Measurements from ENCODE around the gene FRMD5. TPM values are rescaled to one million over a fixed set of nuclear protein-coding genes. Genes with fewer than 3 reads are reported as not detected.
A peak's percentile ranks its signal among the peaks of the same experiment; 100 is the strongest.

FRMD5 gene
- total RNA-seq, 4 donors from 2014 or later = 0.40 to 1.5 (median 1.1) TPM; not detected in 1

DNA sequence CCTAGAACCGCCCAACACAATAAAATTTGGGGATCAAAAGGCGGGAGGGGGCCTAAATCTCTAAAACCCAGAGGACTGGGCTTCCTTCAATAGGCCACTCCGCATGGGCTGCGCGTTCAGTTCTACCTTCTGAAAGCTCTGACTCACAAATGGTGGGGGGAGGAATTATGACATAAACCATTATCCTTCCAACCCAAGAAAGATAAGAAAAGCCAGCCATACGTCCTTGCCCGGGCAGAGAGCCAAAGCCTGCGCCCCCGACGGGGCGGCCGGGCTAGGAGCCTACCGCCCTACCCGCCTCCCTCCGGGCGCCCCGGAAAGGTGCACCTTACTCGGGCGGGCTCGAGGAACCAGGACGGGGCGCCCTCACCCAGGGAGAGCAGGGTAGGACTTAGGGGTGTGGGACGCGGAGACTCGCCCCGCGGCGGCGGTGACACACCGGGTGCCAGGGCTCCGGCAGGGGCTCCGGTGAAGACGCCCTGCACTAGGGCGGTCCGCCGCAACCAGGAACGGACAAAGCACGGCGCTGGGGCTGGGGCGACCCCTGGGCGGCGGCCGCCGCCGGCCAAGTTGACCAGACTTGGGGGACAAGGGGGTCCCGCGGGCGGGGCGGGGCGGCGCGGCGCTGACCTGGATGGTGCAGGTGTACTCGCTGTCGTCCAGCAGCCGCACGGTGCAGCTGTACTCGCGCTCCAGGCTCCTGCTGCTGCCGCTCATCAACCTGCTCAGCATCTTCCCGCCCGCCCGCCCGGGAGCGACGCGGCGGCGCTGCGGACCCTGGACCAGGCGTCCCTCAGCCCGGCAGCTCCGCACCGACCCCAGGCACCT is 534 bp downstream of the FRMD5 start:
- intact Hi-C loops (cut with DNase I; ENCODE audit: low total_unique reads) (no loop called here), in situ Hi-C loops (cut with MboI; ENCODE audit: low pct_ligation_motif_present in 1 of 4, low pct_unique_long_range_greater_than_20kb in 1 of 4, low sequenced_read_pairs in 3 of 4) (no loop called here)
- Histone ChIP-seq H3K27me3 (peaks cover 59% of the 10 kb centered on the region), H3K27ac (peak overlapping the region; percentile 76 to 87 (median 82)), H3K36me3 (no peaks in the 10 kb centered on the region), H3K4me3 (peak overlapping the region; percentile 47 to 72 (median 60)), H3K4me1 (peaks cover 6 to 24% (median 17%) of the 10 kb centered on the region in 4 donors), H3K9me3 (no peaks in the 10 kb centered on the region)
- DNase-seq = peak; percentile 58
- WGBS, 2 donors (ENCODE audit: low coverage in 1 of 2) = 3 to 8% methylated on average over 15 to 41 of the region's 74 CpGs
- TF ChIP-seq EP300 (IDR thresholded peaks at IDR 0.05; ENCODE audit: low read depth) = no peak
- TF ChIP-seq, protein P1, sequence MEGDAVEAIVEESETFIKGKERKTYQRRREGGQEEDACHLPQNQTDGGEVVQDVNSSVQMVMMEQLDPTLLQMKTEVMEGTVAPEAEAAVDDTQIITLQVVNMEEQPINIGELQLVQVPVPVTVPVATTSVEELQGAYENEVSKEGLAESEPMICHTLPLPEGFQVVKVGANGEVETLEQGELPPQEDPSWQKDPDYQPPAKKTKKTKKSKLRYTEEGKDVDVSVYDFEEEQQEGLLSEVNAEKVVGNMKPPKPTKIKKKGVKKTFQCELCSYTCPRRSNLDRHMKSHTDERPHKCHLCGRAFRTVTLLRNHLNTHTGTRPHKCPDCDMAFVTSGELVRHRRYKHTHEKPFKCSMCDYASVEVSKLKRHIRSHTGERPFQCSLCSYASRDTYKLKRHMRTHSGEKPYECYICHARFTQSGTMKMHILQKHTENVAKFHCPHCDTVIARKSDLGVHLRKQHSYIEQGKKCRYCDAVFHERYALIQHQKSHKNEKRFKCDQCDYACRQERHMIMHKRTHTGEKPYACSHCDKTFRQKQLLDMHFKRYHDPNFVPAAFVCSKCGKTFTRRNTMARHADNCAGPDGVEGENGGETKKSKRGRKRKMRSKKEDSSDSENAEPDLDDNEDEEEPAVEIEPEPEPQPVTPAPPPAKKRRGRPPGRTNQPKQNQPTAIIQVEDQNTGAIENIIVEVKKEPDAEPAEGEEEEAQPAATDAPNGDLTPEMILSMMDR (IDR thresholded peaks at IDR 0.05) = peak in 1 of 5 experiments; percentile 11

DNA sequence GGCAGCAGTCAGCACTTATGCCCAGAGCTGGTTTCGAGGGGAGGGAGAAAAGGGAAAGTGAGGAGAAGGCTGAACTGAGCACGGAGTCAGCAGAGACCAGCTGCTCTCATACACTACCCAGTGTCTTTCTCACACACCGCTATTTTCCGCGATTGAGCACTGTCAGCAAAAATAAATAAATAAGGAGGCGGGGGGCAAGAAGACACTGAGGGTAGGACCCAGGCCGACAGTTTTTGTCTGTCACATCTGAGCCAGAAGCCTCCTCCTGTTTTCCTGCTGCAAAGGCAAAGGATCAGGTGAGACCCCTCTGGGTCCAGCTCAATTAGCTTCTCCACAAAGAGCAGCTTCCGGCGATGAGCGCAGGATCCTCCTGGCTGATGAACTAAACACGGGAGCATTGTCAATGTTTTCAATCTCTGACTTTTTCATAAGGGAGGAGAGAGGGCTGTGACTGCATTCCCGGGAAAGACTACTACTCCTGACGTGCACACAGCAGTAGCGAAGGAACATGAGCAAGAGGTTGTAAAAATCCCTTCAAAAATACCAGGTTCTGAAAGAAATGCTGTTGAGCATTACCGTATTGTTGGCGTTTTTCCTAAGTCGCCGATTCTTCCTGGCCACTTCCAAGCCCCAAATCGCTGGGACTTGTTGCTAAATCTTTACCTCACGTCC is 1.3 kb downstream of the FRMD5 start:
- Histone ChIP-seq H3K9me3 (no peaks in the 10 kb centered on the region), H3K36me3 (no peaks in the 10 kb centered on the region), H3K4me1 (peaks cover 6 to 24% (median 17%) of the 10 kb centered on the region in 4 donors), H3K27ac (peak overlapping the region; percentile 76 to 87 (median 82)), H3K27me3 (peaks cover 59% of the 10 kb centered on the region), H3K4me3 (peak overlapping the region in 3 of 4 donors; percentile 47 to 72 (median 64))
- 5 to 12% methylated on average over 15 to 20 of the region's 20 CpGs for WGBS, 2 donors (ENCODE audit: low coverage in 1 of 2)
- in situ Hi-C loops (cut with MboI; ENCODE audit: low pct_ligation_motif_present in 1 of 4, low pct_unique_long_range_greater_than_20kb in 1 of 4, low sequenced_read_pairs in 3 of 4) = no loop called here
- intact Hi-C loops (cut with DNase I; ENCODE audit: low total_unique reads) = no loop called here
- TF ChIP-seq, protein P1 (IDR thresholded peaks at IDR 0.05) = no peak
- TF ChIP-seq POLR2A (IDR thresholded peaks at IDR 0.05) (no peak), POLR2AphosphoS5 (IDR thresholded peaks at IDR 0.05) (no peak), EP300 (IDR thresholded peaks at IDR 0.05; ENCODE audit: low read depth) (no peak)
- DNase-seq = no peak

DNA sequence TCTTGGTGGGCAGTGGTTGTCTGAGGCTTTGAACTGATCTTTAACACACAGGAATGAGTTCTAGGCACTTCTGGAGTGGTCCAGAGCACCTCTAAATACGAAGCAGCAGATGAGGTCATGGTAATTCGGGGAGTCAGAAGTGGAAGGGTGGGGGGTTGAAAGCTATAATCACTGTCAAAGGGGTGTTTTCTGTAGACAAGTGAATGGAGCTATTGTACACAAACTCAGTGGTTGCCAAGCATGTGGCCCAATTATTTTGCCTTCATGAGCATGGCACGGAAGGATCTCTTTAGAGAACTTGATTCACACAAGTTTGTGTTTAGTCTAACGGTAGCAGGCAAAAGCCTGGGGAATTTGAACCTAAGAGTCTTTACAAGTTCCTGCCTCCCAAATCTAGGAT is 6.3 kb downstream of the FRMD5 start:
- Histone ChIP-seq H3K27ac (no peak overlapping the region), H3K27me3 (peaks cover 18% of the 10 kb centered on the region), H3K4me1 (peaks cover 0 to 6% (median 5%) of the 10 kb centered on the region in 4 donors), H3K9me3 (no peaks in the 10 kb centered on the region), H3K36me3 (no peaks in the 10 kb centered on the region), H3K4me3 (no peak overlapping the region)
- 84 to 100% methylated on average over 1 to 4 of the region's 4 CpGs for WGBS, 2 donors (ENCODE audit: low coverage in 1 of 2)
- intact Hi-C loops (cut with DNase I; ENCODE audit: low total_unique reads) = no loop called here
- TF ChIP-seq POLR2A (IDR thresholded peaks at IDR 0.05) = no peak
- TF ChIP-seq EP300 (IDR thresholded peaks at IDR 0.05; ENCODE audit: low read depth) = no peak
- TF ChIP-seq, protein P1 (IDR thresholded peaks at IDR 0.05) = no peak
- no peak for TF ChIP-seq POLR2AphosphoS5 (IDR thresholded peaks at IDR 0.05)
- no peak for DNase-seq
- in situ Hi-C loops (cut with MboI; ENCODE audit: low pct_ligation_motif_present in 1 of 4, low pct_unique_long_range_greater_than_20kb in 1 of 4, low sequenced_read_pairs in 3 of 4) = no loop called here

DNA sequence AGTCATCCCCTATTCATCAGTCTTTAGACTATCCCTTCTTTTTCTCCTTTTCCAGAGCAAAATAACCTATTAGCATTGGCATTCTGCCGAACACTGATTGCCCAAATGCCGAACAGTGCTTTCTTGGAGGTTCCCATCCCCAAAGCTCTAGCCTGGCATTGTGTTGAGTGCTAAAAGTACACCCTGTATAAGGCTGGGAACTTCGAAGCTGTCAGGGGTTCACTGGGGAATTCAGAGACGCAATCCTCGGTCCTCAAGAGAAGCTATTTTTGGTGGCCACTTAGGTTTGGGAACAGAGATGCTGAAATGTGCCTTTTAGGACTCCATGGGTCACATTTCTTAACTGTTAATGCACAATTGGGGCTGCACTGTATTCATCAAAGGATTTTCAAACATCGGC is 8.4 kb downstream of the FRMD5 start:
- DNase-seq = no peak
- peaks cover 0 to under 1% (median 0%) of the 10 kb centered on the region in 4 donors for H3K4me1 ChIP-seq
- no peaks in the 10 kb centered on the region for H3K36me3 ChIP-seq
- H3K4me3 ChIP-seq = no peak overlapping the region
- H3K27ac ChIP-seq = no peak overlapping the region
- intact Hi-C loops (cut with DNase I; ENCODE audit: low total_unique reads) (no loop called here), in situ Hi-C loops (cut with MboI; ENCODE audit: low pct_ligation_motif_present in 1 of 4, low pct_unique_long_range_greater_than_20kb in 1 of 4, low sequenced_read_pairs in 3 of 4) (no loop called here)
- WGBS, 2 donors (ENCODE audit: low coverage in 1 of 2) = 88 to 95% methylated on average over 6 of the region's 6 CpGs
- TF ChIP-seq POLR2AphosphoS5 (IDR thresholded peaks at IDR 0.05) = no peak
- TF ChIP-seq, protein P1 (IDR thresholded peaks at IDR 0.05) = no peak
- TF ChIP-seq EP300 (IDR thresholded peaks at IDR 0.05; ENCODE audit: low read depth) = no peak
- no peak for TF ChIP-seq POLR2A (IDR thresholded peaks at IDR 0.05)
- peaks cover 2% of the 10 kb centered on the region for H3K27me3 ChIP-seq
- H3K9me3 ChIP-seq = no peaks in the 10 kb centered on the region
